ENCODE data around the gene ROR1. TPM values are rescaled to one million over a fixed set of nuclear protein-coding genes. Genes with fewer than 3 reads are reported as not detected.

ROR1 gene
- total and polyA plus RNA-seq, 2 of the 13 experiments (the other 11 are each of a cell fraction or from before 2014, with no cell fraction given): 0.58 to 2.3 TPM

DNA sequence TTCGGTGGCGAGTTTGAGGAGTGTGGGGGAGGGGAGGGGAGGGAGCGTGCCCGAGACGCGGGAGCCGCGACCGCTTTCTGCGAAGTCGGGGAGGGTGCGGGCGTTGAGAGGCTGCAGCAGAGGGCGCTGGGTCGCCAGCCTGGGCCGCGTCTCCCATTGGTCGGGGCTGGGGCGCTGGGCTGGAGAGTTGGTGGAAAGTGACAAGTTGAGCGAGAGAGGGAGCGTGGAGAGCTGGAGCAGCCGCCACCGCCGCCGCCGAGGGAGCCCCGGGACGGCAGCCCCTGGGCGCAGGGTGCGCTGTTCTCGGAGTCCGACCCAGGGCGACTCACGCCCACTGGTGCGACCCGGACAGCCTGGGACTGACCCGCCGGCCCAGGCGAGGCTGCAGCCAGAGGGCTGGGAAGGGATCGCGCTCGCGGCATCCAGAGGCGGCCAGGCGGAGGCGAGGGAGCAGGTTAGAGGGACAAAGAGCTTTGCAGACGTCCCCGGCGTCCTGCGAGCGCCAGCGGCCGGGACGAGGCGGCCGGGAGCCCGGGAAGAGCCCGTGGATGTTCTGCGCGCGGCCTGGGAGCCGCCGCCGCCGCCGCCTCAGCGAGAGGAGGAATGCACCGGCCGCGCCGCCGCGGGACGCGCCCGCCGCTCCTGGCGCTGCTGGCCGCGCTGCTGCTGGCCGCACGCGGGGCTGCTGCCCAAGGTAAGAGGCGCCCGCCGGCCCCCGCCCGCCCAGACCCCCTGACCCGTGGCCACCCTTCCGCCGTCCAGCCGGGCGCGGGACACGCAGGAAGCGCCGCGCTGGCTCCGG, at the start of gene ROR1 (continued):
- TF ChIP-seq JUND (CRISPR knock-in tag; IDR thresholded peaks at IDR 0.05): 0 out of 2 replicates have a peak, but pooled peaks have one; percentile 5
- TF ChIP-seq ARNTL (CRISPR knock-in tag; IDR thresholded peaks at IDR 0.05): 0 out of 2 replicates have a peak, but pooled peaks have one; percentile 26
- TF ChIP-seq ZBTB42 (CRISPR knock-in tag; IDR thresholded peaks at IDR 0.05): no peak
- TF ChIP-seq RBFOX2 (IDR thresholded peaks at IDR 0.05; ENCODE audit: low read depth, low read length): 0 out of 2 replicates have a peak, but pooled peaks have one; percentile 50
- peak; percentile 86; the same call in 1 of the 2 replicates for TF ChIP-seq EEA1 (CRISPR knock-in tag; IDR thresholded peaks at IDR 0.05; ENCODE audit: borderline replicate concordance)
- no peak for TF ChIP-seq POLR2G (IDR thresholded peaks at IDR 0.05; ENCODE audit: low read depth, low read length)
- TF ChIP-seq, protein P1, sequence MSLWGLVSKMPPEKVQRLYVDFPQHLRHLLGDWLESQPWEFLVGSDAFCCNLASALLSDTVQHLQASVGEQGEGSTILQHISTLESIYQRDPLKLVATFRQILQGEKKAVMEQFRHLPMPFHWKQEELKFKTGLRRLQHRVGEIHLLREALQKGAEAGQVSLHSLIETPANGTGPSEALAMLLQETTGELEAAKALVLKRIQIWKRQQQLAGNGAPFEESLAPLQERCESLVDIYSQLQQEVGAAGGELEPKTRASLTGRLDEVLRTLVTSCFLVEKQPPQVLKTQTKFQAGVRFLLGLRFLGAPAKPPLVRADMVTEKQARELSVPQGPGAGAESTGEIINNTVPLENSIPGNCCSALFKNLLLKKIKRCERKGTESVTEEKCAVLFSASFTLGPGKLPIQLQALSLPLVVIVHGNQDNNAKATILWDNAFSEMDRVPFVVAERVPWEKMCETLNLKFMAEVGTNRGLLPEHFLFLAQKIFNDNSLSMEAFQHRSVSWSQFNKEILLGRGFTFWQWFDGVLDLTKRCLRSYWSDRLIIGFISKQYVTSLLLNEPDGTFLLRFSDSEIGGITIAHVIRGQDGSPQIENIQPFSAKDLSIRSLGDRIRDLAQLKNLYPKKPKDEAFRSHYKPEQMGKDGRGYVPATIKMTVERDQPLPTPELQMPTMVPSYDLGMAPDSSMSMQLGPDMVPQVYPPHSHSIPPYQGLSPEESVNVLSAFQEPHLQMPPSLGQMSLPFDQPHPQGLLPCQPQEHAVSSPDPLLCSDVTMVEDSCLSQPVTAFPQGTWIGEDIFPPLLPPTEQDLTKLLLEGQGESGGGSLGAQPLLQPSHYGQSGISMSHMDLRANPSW (CRISPR knock-in tag; IDR thresholded peaks at IDR 0.05; ENCODE audit: borderline replicate concordance): no peak
- TF ChIP-seq, protein P2, sequence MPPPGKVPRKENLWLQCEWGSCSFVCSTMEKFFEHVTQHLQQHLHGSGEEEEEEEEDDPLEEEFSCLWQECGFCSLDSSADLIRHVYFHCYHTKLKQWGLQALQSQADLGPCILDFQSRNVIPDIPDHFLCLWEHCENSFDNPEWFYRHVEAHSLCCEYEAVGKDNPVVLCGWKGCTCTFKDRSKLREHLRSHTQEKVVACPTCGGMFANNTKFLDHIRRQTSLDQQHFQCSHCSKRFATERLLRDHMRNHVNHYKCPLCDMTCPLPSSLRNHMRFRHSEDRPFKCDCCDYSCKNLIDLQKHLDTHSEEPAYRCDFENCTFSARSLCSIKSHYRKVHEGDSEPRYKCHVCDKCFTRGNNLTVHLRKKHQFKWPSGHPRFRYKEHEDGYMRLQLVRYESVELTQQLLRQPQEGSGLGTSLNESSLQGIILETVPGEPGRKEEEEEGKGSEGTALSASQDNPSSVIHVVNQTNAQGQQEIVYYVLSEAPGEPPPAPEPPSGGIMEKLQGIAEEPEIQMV (CRISPR knock-in tag; IDR thresholded peaks at IDR 0.05; ENCODE audit: low read depth): peak; percentile 72
- TF ChIP-seq ZNF605 (CRISPR knock-in tag; IDR thresholded peaks at IDR 0.05): peak; percentile 86
- TF ChIP-seq, protein P3, sequence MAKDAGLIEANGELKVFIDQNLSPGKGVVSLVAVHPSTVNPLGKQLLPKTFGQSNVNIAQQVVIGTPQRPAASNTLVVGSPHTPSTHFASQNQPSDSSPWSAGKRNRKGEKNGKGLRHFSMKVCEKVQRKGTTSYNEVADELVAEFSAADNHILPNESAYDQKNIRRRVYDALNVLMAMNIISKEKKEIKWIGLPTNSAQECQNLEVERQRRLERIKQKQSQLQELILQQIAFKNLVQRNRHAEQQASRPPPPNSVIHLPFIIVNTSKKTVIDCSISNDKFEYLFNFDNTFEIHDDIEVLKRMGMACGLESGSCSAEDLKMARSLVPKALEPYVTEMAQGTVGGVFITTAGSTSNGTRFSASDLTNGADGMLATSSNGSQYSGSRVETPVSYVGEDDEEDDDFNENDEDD (CRISPR knock-in tag; IDR thresholded peaks at IDR 0.05; ENCODE audit: borderline replicate concordance): peak; percentile 79
- TF ChIP-seq, protein P4, sequence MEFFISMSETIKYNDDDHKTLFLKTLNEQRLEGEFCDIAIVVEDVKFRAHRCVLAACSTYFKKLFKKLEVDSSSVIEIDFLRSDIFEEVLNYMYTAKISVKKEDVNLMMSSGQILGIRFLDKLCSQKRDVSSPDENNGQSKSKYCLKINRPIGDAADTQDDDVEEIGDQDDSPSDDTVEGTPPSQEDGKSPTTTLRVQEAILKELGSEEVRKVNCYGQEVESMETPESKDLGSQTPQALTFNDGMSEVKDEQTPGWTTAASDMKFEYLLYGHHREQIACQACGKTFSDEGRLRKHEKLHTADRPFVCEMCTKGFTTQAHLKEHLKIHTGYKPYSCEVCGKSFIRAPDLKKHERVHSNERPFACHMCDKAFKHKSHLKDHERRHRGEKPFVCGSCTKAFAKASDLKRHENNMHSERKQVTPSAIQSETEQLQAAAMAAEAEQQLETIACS (CRISPR knock-in tag; IDR thresholded peaks at IDR 0.05): peak; percentile 61
- TF ChIP-seq RXRA (CRISPR knock-in tag; IDR thresholded peaks at IDR 0.05): 0 out of 2 replicates have a peak, but pooled peaks have one; percentile 13
- TF ChIP-seq NRL (CRISPR knock-in tag; IDR thresholded peaks at IDR 0.05; ENCODE audit: borderline replicate concordance): 0 out of 2 replicates have a peak, but pooled peaks have one; percentile 60
- no peak for TF ChIP-seq AGO1 (IDR thresholded peaks at IDR 0.05; ENCODE audit: low read depth, low read length, poor library complexity, severe bottlenecking)
- peak; percentile 77 for TF ChIP-seq POGZ (CRISPR knock-in tag; IDR thresholded peaks at IDR 0.05)
- TF ChIP-seq, protein P5, sequence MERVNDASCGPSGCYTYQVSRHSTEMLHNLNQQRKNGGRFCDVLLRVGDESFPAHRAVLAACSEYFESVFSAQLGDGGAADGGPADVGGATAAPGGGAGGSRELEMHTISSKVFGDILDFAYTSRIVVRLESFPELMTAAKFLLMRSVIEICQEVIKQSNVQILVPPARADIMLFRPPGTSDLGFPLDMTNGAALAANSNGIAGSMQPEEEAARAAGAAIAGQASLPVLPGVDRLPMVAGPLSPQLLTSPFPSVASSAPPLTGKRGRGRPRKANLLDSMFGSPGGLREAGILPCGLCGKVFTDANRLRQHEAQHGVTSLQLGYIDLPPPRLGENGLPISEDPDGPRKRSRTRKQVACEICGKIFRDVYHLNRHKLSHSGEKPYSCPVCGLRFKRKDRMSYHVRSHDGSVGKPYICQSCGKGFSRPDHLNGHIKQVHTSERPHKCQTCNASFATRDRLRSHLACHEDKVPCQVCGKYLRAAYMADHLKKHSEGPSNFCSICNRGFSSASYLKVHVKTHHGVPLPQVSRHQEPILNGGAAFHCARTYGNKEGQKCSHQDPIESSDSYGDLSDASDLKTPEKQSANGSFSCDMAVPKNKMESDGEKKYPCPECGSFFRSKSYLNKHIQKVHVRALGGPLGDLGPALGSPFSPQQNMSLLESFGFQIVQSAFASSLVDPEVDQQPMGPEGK (CRISPR knock-in tag; IDR thresholded peaks at IDR 0.05): peak; percentile 34; the same call in 1 of the 2 replicates
- peak; percentile 80 for TF ChIP-seq XRCC5 (optimal IDR thresholded peaks at IDR 0.05; ENCODE audit: low read length)
- 0 out of 2 replicates have a peak, but pooled peaks have one; percentile 52 for TF ChIP-seq MEIS1 (CRISPR knock-in tag; IDR thresholded peaks at IDR 0.05; ENCODE audit: borderline replicate concordance)
- TF ChIP-seq ZNF567 (CRISPR knock-in tag; IDR thresholded peaks at IDR 0.05; ENCODE audit: borderline replicate concordance): no peak

Measured in HepG2 (cell line).